Measurements from ENCODE around the gene LPAR2. TPM values are rescaled to one million over a fixed set of nuclear protein-coding genes. Genes with fewer than 3 reads are reported as not detected.
A peak's percentile ranks its signal among the peaks of the same experiment; 100 is the strongest.

The LPAR2 gene
- total RNA-seq, 1 donor from 2014 or later = 19.2 TPM

DNA sequence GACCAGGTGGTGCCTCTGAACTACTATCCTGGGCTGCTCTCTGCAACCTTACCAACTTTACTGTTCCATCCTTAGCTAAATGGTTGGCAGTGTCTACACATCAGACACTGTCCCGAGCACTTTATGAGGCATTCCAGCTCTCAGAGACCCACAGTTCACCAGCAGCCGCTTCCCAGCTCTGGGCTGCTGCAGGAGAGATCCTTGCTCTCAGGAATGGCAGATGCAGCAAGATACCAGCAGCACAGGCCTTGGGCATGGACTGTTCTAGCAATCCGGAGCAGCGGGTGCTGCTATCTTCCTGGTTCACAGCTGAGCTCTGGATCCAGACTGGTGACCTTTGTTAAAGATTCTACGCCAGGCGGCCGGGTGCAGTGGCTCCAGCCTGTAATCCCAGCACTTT lies 3.3 kb upstream of the LPAR2 start:
- Histone ChIP-seq H3K36me3 (ENCODE audit: control insufficient read depth, insufficient read depth, low read length) (no peaks in the 10 kb centered on the region), H3K4me3 (ENCODE audit: low read depth, low read length) (no peak overlapping the region), H3K27me3 (ENCODE audit: control insufficient read depth, insufficient read depth, low read length) (no peaks in the 10 kb centered on the region)
- TF ChIP-seq, protein P1, sequence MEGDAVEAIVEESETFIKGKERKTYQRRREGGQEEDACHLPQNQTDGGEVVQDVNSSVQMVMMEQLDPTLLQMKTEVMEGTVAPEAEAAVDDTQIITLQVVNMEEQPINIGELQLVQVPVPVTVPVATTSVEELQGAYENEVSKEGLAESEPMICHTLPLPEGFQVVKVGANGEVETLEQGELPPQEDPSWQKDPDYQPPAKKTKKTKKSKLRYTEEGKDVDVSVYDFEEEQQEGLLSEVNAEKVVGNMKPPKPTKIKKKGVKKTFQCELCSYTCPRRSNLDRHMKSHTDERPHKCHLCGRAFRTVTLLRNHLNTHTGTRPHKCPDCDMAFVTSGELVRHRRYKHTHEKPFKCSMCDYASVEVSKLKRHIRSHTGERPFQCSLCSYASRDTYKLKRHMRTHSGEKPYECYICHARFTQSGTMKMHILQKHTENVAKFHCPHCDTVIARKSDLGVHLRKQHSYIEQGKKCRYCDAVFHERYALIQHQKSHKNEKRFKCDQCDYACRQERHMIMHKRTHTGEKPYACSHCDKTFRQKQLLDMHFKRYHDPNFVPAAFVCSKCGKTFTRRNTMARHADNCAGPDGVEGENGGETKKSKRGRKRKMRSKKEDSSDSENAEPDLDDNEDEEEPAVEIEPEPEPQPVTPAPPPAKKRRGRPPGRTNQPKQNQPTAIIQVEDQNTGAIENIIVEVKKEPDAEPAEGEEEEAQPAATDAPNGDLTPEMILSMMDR (IDR thresholded peaks at IDR 0.05; ENCODE audit: insufficient read depth, low read length, poor library complexity, severe bottlenecking) = no peak
- no peak for DNase-seq (ENCODE audit: low read depth)

DNA sequence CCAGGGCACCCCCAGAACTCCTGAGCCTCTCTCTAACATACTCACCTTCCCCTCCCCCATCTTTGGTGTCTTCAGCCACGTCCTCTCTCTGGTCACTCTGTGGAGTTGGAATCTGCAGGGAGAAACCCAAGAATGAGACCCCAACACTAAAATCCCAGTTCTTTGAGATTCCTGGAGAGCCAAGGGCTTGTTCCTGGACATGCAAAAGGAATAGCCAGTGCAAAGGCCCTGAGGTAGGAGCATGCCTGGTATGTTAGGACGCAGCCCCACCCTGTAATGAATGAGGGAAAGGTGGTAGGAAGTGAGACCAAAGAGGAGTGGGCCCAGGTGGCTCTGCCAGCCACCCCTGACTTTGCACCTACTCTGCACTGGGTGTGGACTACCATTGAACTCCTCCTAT lies 2.4 kb upstream of the LPAR2 start:
- Histone ChIP-seq H3K4me3 (ENCODE audit: low read depth, low read length) (no peak overlapping the region), H3K36me3 (ENCODE audit: control insufficient read depth, insufficient read depth, low read length) (no peaks in the 10 kb centered on the region), H3K27me3 (ENCODE audit: control insufficient read depth, insufficient read depth, low read length) (no peaks in the 10 kb centered on the region)
- TF ChIP-seq, protein P1 (IDR thresholded peaks at IDR 0.05; ENCODE audit: insufficient read depth, low read length, poor library complexity, severe bottlenecking) = no peak
- no peak for DNase-seq (ENCODE audit: low read depth)

DNA sequence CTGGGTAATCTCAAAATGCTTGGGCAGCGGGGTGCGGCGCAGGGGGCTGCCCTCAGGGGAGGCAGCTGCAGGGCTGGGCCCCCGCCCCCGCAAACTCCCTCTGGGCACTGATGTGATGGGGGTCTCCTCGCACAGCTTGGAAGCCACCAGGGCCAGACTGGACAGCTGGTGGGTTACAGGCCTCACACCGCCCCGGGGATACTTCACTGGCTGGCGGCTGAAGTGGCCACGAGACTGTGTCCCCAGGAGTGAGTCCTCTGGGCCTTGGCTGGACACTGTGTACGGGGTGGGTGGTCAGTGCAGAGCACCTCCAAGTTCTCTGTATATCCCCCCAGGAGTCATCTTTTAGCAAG lies 2.0 kb upstream of the LPAR2 start:
- TF ChIP-seq, protein P1 (IDR thresholded peaks at IDR 0.05; ENCODE audit: insufficient read depth, low read length, poor library complexity, severe bottlenecking) = no peak
- Histone ChIP-seq H3K36me3 (ENCODE audit: control insufficient read depth, insufficient read depth, low read length) (no peaks in the 10 kb centered on the region), H3K4me3 (ENCODE audit: low read depth, low read length) (no peak overlapping the region), H3K27me3 (ENCODE audit: control insufficient read depth, insufficient read depth, low read length) (no peaks in the 10 kb centered on the region)
- no peak for DNase-seq (ENCODE audit: low read depth)

DNA sequence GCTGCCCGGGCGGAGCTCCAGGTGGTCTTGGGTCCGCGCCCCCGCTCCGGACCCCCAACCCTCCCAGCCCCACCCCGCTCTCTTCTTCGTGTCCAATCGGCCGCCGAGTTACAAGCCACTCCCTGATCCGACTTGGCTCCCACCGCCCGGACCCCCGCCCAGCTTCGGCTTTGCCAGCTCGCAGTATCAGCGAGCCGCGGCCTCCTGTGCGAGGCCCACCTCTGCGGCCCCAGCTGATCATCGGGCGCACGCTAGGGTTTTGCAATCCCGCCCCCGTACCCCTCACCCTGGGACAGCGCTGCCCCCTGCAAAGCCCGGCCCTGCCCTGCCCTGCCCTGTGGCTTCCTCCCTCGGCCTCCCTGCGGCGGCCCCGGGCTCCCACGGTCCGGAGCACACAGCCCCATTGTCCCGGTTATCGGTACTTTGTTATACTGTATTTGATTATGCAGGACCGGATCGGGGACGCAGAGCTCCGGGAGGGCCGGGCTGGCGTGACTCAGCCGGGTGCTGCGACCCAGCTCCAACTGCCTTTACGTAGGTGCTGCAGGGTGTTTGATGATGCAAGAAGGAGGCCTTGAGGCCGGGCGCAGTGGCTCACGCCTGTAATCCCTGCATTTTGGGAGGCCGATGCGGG lies 598 bp upstream of the LPAR2 start:
- TF ChIP-seq, protein P1 (IDR thresholded peaks at IDR 0.05; ENCODE audit: insufficient read depth, low read length, poor library complexity, severe bottlenecking) = no peak
- peak overlapping the region; percentile 55 for H3K4me3 ChIP-seq (ENCODE audit: low read depth, low read length)
- no peaks in the 10 kb centered on the region for H3K27me3 ChIP-seq (ENCODE audit: control insufficient read depth, insufficient read depth, low read length)
- no peak for DNase-seq (ENCODE audit: low read depth)
- no peaks in the 10 kb centered on the region for H3K36me3 ChIP-seq (ENCODE audit: control insufficient read depth, insufficient read depth, low read length)

DNA sequence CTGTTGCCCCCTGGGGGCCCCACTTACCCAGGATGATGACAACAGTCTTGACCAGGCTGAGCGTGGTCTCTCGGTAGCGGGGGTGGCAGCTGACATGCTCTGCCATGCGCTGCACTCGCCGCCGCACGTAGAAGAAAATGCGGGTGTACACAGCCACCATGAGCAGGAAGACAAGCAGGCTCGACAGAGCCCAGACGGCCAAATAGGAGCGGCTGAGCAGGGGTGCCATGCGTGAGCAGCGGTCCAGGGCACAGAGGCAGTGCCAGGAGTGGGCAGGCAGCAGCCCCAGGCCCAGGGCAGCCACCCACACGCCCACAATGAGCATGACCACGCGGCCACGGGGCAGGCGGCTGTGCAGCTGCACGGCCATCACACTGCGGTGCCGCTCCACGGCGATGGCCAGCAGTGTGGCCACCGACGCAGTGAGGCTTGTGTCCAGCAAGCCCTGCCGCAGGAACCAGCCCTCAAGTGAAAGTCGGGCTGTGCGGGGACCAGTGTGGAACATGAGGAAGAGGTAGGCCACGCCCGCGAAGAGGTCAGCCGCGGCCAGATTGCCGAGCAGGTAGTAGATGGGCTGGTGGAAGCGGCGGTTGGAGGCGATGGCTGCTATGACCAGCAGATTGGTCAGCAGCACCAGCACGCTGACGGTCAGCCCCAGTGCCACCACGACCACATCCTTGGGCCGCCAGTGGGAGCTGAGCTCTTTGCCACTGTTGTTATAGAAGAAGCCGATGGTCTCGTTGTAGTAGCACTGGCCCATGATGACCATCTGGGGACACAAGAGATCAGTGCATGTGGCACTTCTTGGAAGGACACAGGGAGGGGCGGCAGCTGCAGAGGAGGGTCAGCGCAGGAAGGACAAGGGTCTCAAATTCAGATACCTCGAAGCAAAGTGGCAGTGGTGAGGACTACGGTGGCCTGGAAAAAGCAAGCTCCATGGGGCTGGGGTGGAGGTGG lies 1.2 kb downstream of the LPAR2 start:
- Histone ChIP-seq H3K4me3 (ENCODE audit: low read depth, low read length) (no peak overlapping the region), H3K36me3 (ENCODE audit: control insufficient read depth, insufficient read depth, low read length) (no peaks in the 10 kb centered on the region), H3K27me3 (ENCODE audit: control insufficient read depth, insufficient read depth, low read length) (no peaks in the 10 kb centered on the region)
- TF ChIP-seq, protein P1 (IDR thresholded peaks at IDR 0.05; ENCODE audit: insufficient read depth, low read length, poor library complexity, severe bottlenecking) = no peak
- DNase-seq (ENCODE audit: low read depth) = no peak
